Lower leg skin (tissue), 3 donors: ENCODE data around the gene SHCBP1.
"Not testable (repeated sequence)": the region's sequence is repeated elsewhere in the genome, so short reads cannot be mapped to it uniquely, and the experiment has no call there.

ENCODE experiments used
- CTCF ChIP-seq, 3 donors: fragments of 450-650 bp; IDR thresholded peaks; one replicate each; pipeline ENCODE4 v1.5.1; 2016; ENCODE audit warnings: antibody characterized with exemption in 3 of 3, mild to moderate bottlenecking in 3 of 3, moderate library complexity in 2 of 3
- POLR2A ChIP-seq, 2 donors: fragments of 450-650 bp; IDR thresholded peaks; one replicate each; pipeline ENCODE4 v1.6.1; 2016 to 2017; ENCODE audit warnings: antibody characterized with exemption in 2 of 2, mild to moderate bottlenecking in 1 of 2, moderate library complexity in 1 of 2

DNA sequence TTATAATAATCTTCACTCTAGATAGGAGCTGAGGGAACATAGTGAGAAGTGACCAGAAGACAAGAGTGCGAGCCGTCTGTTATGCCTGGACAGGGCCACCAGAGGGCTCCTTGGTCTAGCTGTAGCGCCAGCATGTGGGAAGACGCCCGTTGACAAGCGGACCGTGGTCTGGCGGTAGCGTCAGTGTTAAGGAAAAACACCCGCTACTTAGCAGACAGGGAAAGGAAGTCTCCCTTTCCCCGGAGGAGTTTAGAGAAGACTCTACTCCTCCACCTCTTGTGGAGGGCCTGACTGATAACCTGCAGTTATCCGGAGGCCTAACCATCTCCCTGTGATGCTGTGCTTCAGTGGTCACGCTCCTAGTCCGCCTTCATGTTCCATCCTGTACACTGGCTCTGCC lies 66.7 kb downstream of the SHCBP1 start:
- TF ChIP-seq CTCF, POLR2A (IDR thresholded peaks at IDR 0.05): not testable (repeated sequence)
